ENCODE measurements around the gene COG6. TPM values are rescaled to one million over a fixed set of nuclear protein-coding genes. Genes with fewer than 3 reads are reported as not detected.

COG6 gene
- total RNA-seq, 1 experiment from 2014 or later = 23.7 TPM

DNA sequence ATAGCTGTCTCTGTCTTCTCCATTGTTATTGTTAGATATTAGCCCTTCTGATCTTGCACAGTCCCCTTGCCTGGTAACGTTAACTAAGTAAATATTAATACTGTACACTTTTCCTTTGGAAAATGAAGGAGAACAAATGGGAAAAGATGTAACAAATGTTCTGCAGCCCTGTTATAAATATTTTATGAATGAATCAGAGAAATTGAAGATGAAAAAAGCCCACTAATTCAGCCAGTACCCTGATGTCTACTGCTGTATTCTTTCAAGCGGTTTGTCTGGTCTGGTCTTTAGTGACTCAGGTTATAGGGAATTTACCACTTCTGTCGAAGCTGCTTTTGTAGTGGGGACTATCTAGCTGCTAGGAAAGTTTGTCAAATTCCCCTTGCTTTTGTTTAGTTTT is 121.0 kb downstream of the COG6 start:
- BruUV-seq (replicated peaks) = no TSS peak
- Histone ChIP-seq H3K4me3 (no peak overlapping the region), H3K36me3 (ENCODE audit: low read depth) (no peaks in the 10 kb centered on the region), H3K27ac (no peak overlapping the region), H3K79me2 (ENCODE audit: low read depth) (no peaks in the 10 kb centered on the region), H3K9me2 (ENCODE audit: insufficient read depth) (no peaks in the 10 kb centered on the region), H3F3A (ENCODE audit: insufficient read depth, low read depth) (peaks cover 6% of the 10 kb centered on the region; the same call in 1 of the 2 replicates), H3K4me2 (no peak overlapping the region), H2AFZ (no peak overlapping the region), H4K20me1 (ENCODE audit: insufficient read depth) (no peaks in the 10 kb centered on the region), H3K9me3 (ENCODE audit: insufficient read depth, low read depth) (peaks cover 9% of the 10 kb centered on the region), H3K4me1 (replicated peaks; ENCODE audit: insufficient read depth) (no peaks in the 10 kb centered on the region; the same call in 1 of the 2 replicates), H3K27me3 (ENCODE audit: insufficient read depth, low read depth) (no peaks in the 10 kb centered on the region)
- intact Hi-C loops (cut with micrococcal nuclease; ENCODE audit: unreplicated experiment) = no loop called here
- ChIA-PET POLR2A (ENCODE audit: unreplicated experiment) (no interaction called here), CTCF (no interaction called here)
- no peak for DNase-seq
- TF ChIP-seq, protein P1, sequence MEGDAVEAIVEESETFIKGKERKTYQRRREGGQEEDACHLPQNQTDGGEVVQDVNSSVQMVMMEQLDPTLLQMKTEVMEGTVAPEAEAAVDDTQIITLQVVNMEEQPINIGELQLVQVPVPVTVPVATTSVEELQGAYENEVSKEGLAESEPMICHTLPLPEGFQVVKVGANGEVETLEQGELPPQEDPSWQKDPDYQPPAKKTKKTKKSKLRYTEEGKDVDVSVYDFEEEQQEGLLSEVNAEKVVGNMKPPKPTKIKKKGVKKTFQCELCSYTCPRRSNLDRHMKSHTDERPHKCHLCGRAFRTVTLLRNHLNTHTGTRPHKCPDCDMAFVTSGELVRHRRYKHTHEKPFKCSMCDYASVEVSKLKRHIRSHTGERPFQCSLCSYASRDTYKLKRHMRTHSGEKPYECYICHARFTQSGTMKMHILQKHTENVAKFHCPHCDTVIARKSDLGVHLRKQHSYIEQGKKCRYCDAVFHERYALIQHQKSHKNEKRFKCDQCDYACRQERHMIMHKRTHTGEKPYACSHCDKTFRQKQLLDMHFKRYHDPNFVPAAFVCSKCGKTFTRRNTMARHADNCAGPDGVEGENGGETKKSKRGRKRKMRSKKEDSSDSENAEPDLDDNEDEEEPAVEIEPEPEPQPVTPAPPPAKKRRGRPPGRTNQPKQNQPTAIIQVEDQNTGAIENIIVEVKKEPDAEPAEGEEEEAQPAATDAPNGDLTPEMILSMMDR (conservative IDR thresholded peaks at IDR 0.05) = no peak
- TF ChIP-seq EZH2 (IDR thresholded peaks at IDR 0.05; ENCODE audit: low read depth) = no peak

DNA sequence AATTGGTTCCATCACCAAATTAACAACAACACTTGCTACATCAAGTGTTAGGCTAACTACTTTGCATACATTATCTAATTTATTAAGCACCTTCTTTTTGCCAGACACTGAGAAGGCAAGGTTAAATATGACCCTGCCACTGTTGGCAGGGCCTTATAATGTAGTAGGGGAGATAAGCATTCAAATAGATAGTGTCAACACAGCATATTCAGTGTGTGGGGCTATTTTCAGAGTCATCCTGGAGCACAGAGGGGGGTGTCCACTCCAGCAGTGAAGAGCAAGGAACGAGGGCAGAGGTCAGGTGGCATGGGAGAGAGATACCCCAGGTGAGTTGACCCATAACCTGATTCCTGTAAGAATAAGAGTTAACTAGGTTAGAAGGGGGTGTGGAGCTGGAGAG is 121.6 kb downstream of the COG6 start:
- no peak overlapping the region for H2AFZ ChIP-seq
- H3K9me2 ChIP-seq (ENCODE audit: insufficient read depth) = no peaks in the 10 kb centered on the region
- H3K36me3 ChIP-seq (ENCODE audit: low read depth) = no peaks in the 10 kb centered on the region
- CTCF ChIA-PET = no interaction called here
- H3K4me3 ChIP-seq = no peak overlapping the region
- no peak for TF ChIP-seq EZH2 (IDR thresholded peaks at IDR 0.05; ENCODE audit: low read depth)
- TF ChIP-seq, protein P1 (conservative IDR thresholded peaks at IDR 0.05) = no peak
- no peaks in the 10 kb centered on the region; the same call in 1 of the 2 replicates for H3K4me1 ChIP-seq (replicated peaks; ENCODE audit: insufficient read depth)
- no TSS peak for BruUV-seq (replicated peaks)
- H3K27ac ChIP-seq = no peak overlapping the region
- no peak overlapping the region for H3K4me2 ChIP-seq
- no peak for DNase-seq
- H3F3A ChIP-seq (ENCODE audit: insufficient read depth, low read depth) = peaks cover 6% of the 10 kb centered on the region; the same call in 1 of the 2 replicates
- intact Hi-C loops (cut with micrococcal nuclease; ENCODE audit: unreplicated experiment) = no loop called here
- peaks cover 9% of the 10 kb centered on the region for H3K9me3 ChIP-seq (ENCODE audit: insufficient read depth, low read depth)
- POLR2A ChIA-PET (ENCODE audit: unreplicated experiment) = no interaction called here
- H3K27me3 ChIP-seq (ENCODE audit: insufficient read depth, low read depth) = no peaks in the 10 kb centered on the region
- no peaks in the 10 kb centered on the region for H3K79me2 ChIP-seq (ENCODE audit: low read depth)
- no peaks in the 10 kb centered on the region for H4K20me1 ChIP-seq (ENCODE audit: insufficient read depth)

DNA sequence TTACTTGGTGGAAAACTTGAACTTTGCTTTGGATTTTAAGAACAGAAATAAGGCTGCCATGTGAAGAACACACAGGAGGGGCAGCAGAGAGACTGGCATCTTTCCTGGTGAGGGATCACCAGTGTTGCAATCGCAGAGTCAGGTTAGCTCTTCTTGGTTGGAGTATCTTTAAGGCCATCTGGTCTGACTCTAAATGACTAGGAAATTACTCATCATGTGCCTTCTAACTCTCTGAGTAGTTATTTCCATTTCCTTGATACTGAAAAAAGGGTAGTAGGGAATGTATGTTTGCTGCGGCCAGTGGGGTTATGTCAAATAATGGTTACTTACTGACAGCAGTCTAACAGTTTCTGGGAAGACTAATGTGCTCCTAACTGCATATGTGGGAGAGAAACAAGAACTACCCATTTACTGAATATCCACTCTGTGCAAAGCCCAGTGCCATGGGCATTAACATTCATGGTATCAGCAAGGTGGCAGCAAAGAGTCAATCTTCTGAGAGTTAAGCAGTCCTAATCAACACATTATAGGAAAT is 122.1 kb downstream of the COG6 start:
- Histone ChIP-seq H3K27me3 (ENCODE audit: insufficient read depth, low read depth) (no peaks in the 10 kb centered on the region), H3K4me3 (no peak overlapping the region), H3K27ac (0 out of 2 replicates have a peak overlapping the region, but pooled peaks have one; percentile 8), H3K4me1 (replicated peaks; ENCODE audit: insufficient read depth) (no peaks in the 10 kb centered on the region; the same call in 1 of the 2 replicates), H3K9me3 (ENCODE audit: insufficient read depth, low read depth) (peaks cover 9% of the 10 kb centered on the region), H3K9me2 (ENCODE audit: insufficient read depth) (no peaks in the 10 kb centered on the region), H3K36me3 (ENCODE audit: low read depth) (no peaks in the 10 kb centered on the region), H3K4me2 (no peak overlapping the region), H2AFZ (no peak overlapping the region), H4K20me1 (ENCODE audit: insufficient read depth) (no peaks in the 10 kb centered on the region), H3K79me2 (ENCODE audit: low read depth) (no peaks in the 10 kb centered on the region), H3F3A (ENCODE audit: insufficient read depth, low read depth) (peaks cover 6% of the 10 kb centered on the region; the same call in 1 of the 2 replicates)
- intact Hi-C loops (cut with micrococcal nuclease; ENCODE audit: unreplicated experiment) = no loop called here
- no peak for TF ChIP-seq EZH2 (IDR thresholded peaks at IDR 0.05; ENCODE audit: low read depth)
- TF ChIP-seq, protein P1 (conservative IDR thresholded peaks at IDR 0.05) = peak; percentile 52
- ChIA-PET CTCF (no interaction called here), POLR2A (ENCODE audit: unreplicated experiment) (interaction anchor here (0.7 kb wide), 1 partner anchor 8 kb away, joined by 5 read pairs; no protein-coding TSS in a partner anchor)
- peak; percentile 21 to 69 for DNase-seq
- no TSS peak for BruUV-seq (replicated peaks)

All from PC-9 (cell line).